ENCODE measurements around the gene MSTO1. TPM values are rescaled to one million over a fixed set of nuclear protein-coding genes. Genes with fewer than 3 reads are reported as not detected.

MSTO1 gene
- total and polyA plus RNA-seq, 2 of the 4 experiments (the other 2 are of a cell fraction) = 21.7 to 38.3 TPM

DNA sequence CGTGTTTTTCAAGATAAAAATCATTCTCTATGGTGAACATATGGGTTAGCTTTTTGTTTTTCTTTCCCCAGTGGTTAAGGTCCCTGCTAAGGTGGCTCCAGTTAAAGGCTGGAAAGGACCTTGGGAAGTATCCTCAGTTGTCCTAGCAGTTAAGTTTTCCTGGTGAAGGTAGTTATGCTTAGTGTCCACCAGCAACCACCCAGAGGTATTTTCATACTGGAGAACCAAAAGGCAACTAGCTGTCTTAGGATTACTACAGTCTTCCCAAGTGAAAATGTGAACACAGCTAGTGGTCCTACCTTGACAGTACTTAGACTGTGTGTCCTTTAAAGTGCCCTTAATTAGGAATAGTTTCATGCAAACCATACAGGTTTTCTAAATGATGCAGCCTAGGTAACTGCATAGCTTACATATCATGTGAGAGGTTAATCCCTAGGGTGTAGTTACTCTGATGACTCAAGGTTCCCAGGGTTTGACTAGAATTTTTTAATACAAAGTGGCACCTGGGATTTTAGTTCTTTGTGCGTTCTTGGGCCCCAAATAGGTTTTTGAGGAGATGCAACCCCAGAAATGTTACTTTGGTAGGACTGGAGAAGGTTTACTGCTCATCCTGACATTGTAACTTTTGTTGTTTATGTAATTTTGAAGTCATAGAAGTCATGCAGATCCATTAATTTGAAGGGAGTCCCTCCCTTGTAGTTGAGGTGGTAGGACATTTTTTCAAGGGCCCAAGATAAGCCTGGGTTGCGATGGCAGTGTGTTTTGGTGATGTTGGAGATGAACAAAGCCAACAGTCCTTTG is 42.0 kb downstream of the MSTO1 start:
- DNase-seq (no peak), ATAC-seq (ENCODE audit: low read depth) (no peak)
- POLR2A ChIA-PET (ENCODE audit: unreplicated experiment) = no interaction called here
- no peak overlapping the region for H3K27ac ChIP-seq (ENCODE audit: insufficient read depth, low read length)
- peaks cover 2% of the 10 kb centered on the region; the same call in 1 of the 2 replicates for H3K4me1 ChIP-seq (ENCODE audit: control insufficient read depth, insufficient read depth, low read length)
- no peak overlapping the region for H4K5ac ChIP-seq (ENCODE audit: low read depth, low read length)
- H3K18ac ChIP-seq (ENCODE audit: low read depth, low read length) = no peak overlapping the region
- H3K56ac ChIP-seq (ENCODE audit: extremely low read depth, insufficient read depth, low read length) = no peak overlapping the region
- H2AFZ ChIP-seq (replicated peaks; ENCODE audit: low read length, poor library complexity) = no peak overlapping the region
- no peak overlapping the region for H3K4me3 ChIP-seq (ENCODE audit: insufficient read depth, low read depth, low read length)
- no peak overlapping the region for H2BK15ac ChIP-seq (ENCODE audit: low read depth, low read length)
- no peaks in the 10 kb centered on the region for H3K27me3 ChIP-seq (ENCODE audit: control insufficient read depth, insufficient read depth, low read length)
- intact Hi-C loops (cut with micrococcal nuclease) = no loop called here
- H2AK5ac ChIP-seq (ENCODE audit: low read depth, low read length) = no peak overlapping the region; the same call in 1 of the 2 replicates
- H2AK9ac ChIP-seq (replicated peaks; ENCODE audit: low read depth, low read length, poor library complexity) = no peak overlapping the region
- no peak overlapping the region for H3K9ac ChIP-seq (ENCODE audit: low read depth, low read length)
- H4K8ac ChIP-seq (ENCODE audit: low read depth in 2 of 2, low read length in 2 of 2) = no peak overlapping the region
- H3K79me1 ChIP-seq (ENCODE audit: low read depth in 1 of 2, low read length in 2 of 2) = peaks cover 0 to 4% of the 10 kb centered on the region in 2 experiments; a peak in 1 of 4 replicates
- no peaks in the 10 kb centered on the region for H3K36me3 ChIP-seq (ENCODE audit: control insufficient read depth, insufficient read depth, low read length)
- no peak overlapping the region for H4K91ac ChIP-seq (ENCODE audit: insufficient read depth, low read depth, low read length)
- no peak overlapping the region for H3K14ac ChIP-seq (replicated peaks; ENCODE audit: low read depth, low read length)
- H3K9me1 ChIP-seq (ENCODE audit: insufficient read depth, low read length) = no peaks in the 10 kb centered on the region
- CTCF ChIA-PET = interaction anchor here (0.9 to 1.0 kb wide), 2 partner anchors 29 to 31 kb away, joined by 3 read pairs; no protein-coding TSS in a partner anchor
- H4K20me1 ChIP-seq (ENCODE audit: insufficient read depth, low read length) = no peaks in the 10 kb centered on the region
- H2BK20ac ChIP-seq (ENCODE audit: low read depth, low read length) = no peak overlapping the region
- dilution Hi-C loops (cut with HindIII; ENCODE audit: low sequenced_read_pairs, unreplicated experiment) = no loop called here
- no peak overlapping the region for H3K23ac ChIP-seq (ENCODE audit: low read depth, low read length)
- H3K9me3 ChIP-seq (ENCODE audit: control insufficient read depth, insufficient read depth, low read length) = peaks cover 4% of the 10 kb centered on the region; the same call in 1 of the 2 replicates
- H2BK120ac ChIP-seq (ENCODE audit: low read depth, low read length) = no peak overlapping the region
- WGBS, 2 experiments (ENCODE audit: extremely low coverage in 2 of 2, insufficient read length in 1 of 2) = no CpG with 5 or more reads among the region's 3 CpGs
- no peak overlapping the region for H3K4ac ChIP-seq (ENCODE audit: low read depth, low read length)
- no peak overlapping the region for H3K4me2 ChIP-seq (ENCODE audit: low read depth, low read length)
- H2BK5ac ChIP-seq (ENCODE audit: low read depth, low read length, poor library complexity, severe bottlenecking) = no peak overlapping the region
- no TSS peak for BruUV-seq (replicated peaks)
- in situ Hi-C loops (cut with MboI; ENCODE audit: low sequenced_read_pairs) = no loop called here
- no peak for TF ChIP-seq MAFK (IDR thresholded peaks at IDR 0.05; ENCODE audit: low read depth, low read length)
- no peak for TF ChIP-seq MXI1 (IDR thresholded peaks at IDR 0.05; ENCODE audit: borderline replicate concordance, low read depth, low read length)
- TF ChIP-seq CEBPB (IDR thresholded peaks at IDR 0.05; ENCODE audit: low read depth, low read length) = no peak
- TF ChIP-seq CTCF (conservative IDR thresholded peaks at IDR 0.05; ENCODE audit: low read depth, low read length) = no peak
- TF ChIP-seq SMC3 (IDR thresholded peaks at IDR 0.05; ENCODE audit: low read depth, low read length) = no peak
- no peak for TF ChIP-seq NFE2L2 (IDR thresholded peaks at IDR 0.05; ENCODE audit: low read depth, low read length)
- no peak for TF ChIP-seq RCOR1 (IDR thresholded peaks at IDR 0.05; ENCODE audit: insufficient replicate concordance, low read length)
- no peak for TF ChIP-seq RFX5 (IDR thresholded peaks at IDR 0.05; ENCODE audit: low read depth, low read length)
- TF ChIP-seq BHLHE40 (IDR thresholded peaks at IDR 0.05; ENCODE audit: low read depth, low read length) = no peak
- TF ChIP-seq FOS (IDR thresholded peaks at IDR 0.05; ENCODE audit: low read depth, low read length) = no peak
- TF ChIP-seq MAZ (IDR thresholded peaks at IDR 0.05; ENCODE audit: borderline replicate concordance, low read depth, low read length) = no peak
- no peak for TF ChIP-seq POLR2A (IDR thresholded peaks at IDR 0.05; ENCODE audit: low read depth, low read length)
- TF ChIP-seq CHD1 (IDR thresholded peaks at IDR 0.05; ENCODE audit: low read depth, low read length) = no peak
- TF ChIP-seq ELK1 (IDR thresholded peaks at IDR 0.05; ENCODE audit: borderline replicate concordance, low read depth, low read length) = no peak
- TF ChIP-seq, protein P1, sequence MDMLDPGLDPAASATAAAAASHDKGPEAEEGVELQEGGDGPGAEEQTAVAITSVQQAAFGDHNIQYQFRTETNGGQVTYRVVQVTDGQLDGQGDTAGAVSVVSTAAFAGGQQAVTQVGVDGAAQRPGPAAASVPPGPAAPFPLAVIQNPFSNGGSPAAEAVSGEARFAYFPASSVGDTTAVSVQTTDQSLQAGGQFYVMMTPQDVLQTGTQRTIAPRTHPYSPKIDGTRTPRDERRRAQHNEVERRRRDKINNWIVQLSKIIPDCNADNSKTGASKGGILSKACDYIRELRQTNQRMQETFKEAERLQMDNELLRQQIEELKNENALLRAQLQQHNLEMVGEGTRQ (IDR thresholded peaks at IDR 0.05; ENCODE audit: low read depth, low read length) = no peak

Data from IMR-90 (cell line).